Ramos (cell line): Measurements from ENCODE around the gene JTB.

Experiments used
- in situ Hi-C: fragments of 300-500 bp; cut with MboI; formaldehyde crosslinking; loops from one replicate; pipeline ENCODE4 v1.14.3; 2022; ENCODE audit warnings: low sequenced_read_pairs; ENCODE audit not compliant: unreplicated experiment

The JTB gene

GRCh38 chr1:153957744-153958110 is 19.7 kb downstream of the JTB start:
- in situ Hi-C loops = no loop called here

GRCh38 chr1:153956997-153957715 is 20.3 kb downstream of the JTB start:
- in situ Hi-C loops = no loop called here

GRCh38 chr1:153954826-153955225 is 22.6 kb downstream of the JTB start:
- in situ Hi-C loops = no loop called here

- in situ Hi-C loops = no loop called here
These were observed 23.6 kb downstream of the JTB start for GRCh38 chr1:153953859-153954365.

- in situ Hi-C loops = no loop called here
These were observed 25.7 kb downstream of the JTB start for GRCh38 chr1:153951801-153952200.

- in situ Hi-C loops = no loop called here
These were observed 26.3 kb downstream of the JTB start for GRCh38 chr1:153951183-153951582.

- in situ Hi-C loops = no loop called here
These were observed 30.7 kb downstream of the JTB start, which contains the start of gene DENND4B for GRCh38 chr1:153946622-153947241. TSS of gene DENND4B (minus strand) at chr1:153946718. CDS start at chr1:153944374, 2,344 bp downstream.

- in situ Hi-C loops = no loop called here
These were observed 31.5 kb downstream of the JTB start for GRCh38 chr1:153945795-153946621.

- in situ Hi-C loops = no loop called here
These were observed 32.2 kb downstream of the JTB start for GRCh38 chr1:153945131-153945794.

GRCh38 chr1:153944827-153945117 is 32.7 kb downstream of the JTB start:
- in situ Hi-C loops = no loop called here

- in situ Hi-C loops = no loop called here
These were observed 33.3 kb downstream of the JTB start for GRCh38 chr1:153944005-153944826.

- in situ Hi-C loops = no loop called here
These were observed 34.5 kb downstream of the JTB start for GRCh38 chr1:153942766-153943549.

- in situ Hi-C loops = no loop called here
These were observed 35.4 kb downstream of the JTB start for GRCh38 chr1:153941826-153942725.

GRCh38 chr1:153940756-153941155 is 36.7 kb downstream of the JTB start:
- in situ Hi-C loops = no loop called here

GRCh38 chr1:153939476-153939875 is 38.0 kb downstream of the JTB start:
- in situ Hi-C loops = no loop called here

- in situ Hi-C loops = no loop called here
These were observed 38.5 kb downstream of the JTB start for GRCh38 chr1:153938996-153939395.

- in situ Hi-C loops = no loop called here
These were observed 40.1 kb downstream of the JTB start for GRCh38 chr1:153937331-153937730.
